Islet of Langerhans (tissue), 1 donor: ENCODE data around the gene NLRC3.

ENCODE experiments used
- FAIRE-seq: peaks from one replicate; lab custom pipeline; 2011; peaks lifted over from hg19 to GRCh38; lab: Jason Lieb, UNC

NLRC3 gene

DNA sequence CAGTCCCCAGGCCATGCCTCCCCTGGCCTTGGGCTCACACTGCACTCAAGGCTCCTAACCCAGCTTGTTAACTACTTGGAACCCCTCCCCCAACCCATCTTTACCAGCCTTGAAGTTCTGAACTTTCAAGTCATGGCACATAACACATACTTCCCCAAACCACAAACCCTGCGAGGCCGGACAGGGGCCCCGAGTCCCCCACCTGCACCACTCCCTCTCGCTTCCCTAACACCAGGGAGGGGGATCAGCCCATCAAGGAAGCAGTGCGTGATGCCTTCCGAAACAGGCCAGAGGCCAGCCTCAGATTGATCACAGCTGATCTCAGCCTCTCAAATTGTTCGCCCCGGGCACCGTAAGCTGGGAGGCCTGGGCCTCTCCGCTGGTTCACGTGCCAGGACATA lies 3.0 kb upstream of the NLRC3 start:
- FAIRE-seq: no peak

DNA sequence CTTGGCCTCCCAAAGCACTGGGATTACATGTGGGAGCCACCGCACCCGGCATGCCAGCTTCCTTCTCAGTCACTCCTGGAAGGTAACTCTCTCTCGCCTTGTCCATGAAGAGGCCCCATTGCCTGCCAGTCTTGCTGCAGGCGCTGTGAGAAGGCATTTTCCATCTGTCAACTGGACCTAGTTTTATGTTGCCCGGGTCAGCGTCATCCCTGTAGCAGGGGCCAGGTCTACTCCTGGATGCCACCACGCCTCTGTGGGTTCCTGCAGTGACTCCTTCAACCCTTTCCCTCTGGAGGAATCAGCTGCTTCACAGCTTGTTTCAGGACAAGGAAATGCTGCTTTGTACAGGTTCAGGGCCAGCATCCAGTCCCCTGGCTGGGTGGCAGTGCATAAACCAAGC lies 2.6 kb upstream of the NLRC3 start:
- FAIRE-seq: no peak

DNA sequence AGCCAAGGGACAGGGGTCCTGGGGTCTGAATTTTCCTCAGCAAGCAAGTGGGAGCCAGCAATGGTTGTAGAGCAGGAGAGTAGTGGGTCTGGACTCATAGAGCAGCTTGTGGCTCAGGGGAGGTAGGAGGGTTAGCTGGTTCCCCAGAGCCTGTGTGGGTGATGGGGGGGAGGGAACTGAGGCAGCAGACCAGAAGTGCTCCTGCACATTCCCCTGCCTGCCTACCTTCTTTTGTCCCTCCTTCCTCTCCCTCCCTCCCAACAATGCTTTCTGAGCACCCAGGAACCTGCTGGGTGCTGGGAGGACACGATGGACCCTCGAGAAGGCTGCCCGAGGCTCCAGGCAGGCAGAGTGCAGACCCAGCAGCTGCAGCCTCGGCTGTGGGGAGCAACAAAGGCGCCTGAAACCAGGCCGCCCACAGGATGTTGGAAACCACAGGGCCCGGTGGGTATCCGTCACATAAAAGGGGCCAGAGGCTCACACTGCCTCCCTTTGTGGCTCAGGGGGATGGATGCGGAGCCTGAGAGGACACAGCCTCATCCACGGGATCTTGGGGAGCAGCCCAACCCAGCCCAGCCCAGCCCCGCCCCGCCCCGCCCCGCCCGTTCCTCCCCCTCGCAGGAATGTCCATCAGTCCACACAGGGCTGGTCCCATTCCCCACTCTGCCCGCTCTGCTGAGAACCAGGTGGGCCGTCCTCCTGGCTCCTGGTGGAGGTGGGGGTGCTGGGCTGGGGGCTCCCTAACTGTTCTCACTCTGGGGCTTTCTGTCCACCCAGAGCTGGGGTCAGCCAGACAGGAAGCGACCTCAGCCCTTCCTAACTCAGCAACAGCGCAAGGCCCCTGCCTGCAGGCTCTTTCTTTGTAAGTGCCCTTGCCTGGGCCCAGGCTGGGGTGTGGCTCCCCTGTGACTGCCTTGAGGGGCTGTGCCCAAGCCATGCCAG lies 1.7 kb upstream of the NLRC3 start:
- FAIRE-seq: no peak

DNA sequence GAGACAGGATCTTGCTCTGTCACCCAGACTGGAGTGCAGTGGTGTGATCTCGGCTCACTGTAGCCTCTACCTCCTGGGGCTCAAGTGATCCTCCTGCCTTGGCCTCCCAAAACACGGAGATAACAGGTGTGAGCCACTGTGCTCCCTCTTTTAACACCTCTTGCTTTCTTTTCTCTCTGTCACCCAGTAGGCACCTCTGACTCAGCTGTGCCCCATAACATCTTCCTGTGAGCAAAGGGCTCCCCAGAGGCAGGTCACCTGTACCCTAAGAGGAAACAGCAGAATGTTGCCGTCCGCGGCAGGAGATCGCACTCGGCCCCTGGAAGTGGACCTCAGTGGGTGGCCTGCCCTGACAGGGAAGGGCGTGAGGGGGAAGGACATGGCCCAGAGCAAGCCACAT lies 918 bp upstream of the NLRC3 start:
- no peak for FAIRE-seq

DNA sequence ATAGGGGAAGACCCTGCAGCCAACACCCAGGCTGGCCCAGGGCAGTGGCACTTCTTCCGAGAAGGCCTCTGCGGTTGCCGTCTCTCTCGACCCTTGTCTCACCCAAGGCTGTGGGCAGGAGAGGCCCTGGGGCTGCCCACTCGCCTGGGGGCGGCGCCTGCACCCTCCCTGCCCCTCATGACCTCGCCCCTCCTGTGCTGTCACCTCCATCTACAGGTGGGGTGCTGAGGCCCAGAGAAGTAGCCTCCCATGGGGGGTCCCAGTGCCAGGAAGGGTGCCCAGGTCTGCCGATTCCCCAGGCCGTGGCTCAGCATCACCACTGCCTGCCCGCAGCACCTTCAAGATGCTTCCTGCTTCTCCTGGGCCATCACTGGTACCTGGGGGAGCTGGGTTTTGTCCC lies 992 bp downstream of the NLRC3 start:
- FAIRE-seq: no peak

DNA sequence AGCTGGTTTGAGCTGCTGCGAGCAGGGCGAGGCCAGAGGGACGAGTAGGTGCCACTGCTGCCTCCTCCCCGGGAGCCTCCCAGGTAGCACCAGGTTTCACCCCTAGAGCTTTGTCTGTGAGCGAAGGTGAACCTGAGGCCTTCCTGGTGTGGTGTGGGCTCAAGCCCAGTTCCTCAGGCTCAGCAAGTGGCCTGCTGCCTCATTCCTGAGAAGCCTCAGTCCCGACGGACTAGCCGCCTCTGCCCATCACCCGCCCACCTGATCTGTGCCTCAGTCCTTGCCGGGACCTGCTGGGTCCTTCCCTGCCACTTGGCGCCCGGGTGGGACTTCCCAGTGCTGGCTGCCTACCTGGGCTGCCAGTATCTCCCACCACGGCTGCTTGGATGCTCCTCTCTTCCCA lies 1.7 kb downstream of the NLRC3 start:
- no peak for FAIRE-seq

DNA sequence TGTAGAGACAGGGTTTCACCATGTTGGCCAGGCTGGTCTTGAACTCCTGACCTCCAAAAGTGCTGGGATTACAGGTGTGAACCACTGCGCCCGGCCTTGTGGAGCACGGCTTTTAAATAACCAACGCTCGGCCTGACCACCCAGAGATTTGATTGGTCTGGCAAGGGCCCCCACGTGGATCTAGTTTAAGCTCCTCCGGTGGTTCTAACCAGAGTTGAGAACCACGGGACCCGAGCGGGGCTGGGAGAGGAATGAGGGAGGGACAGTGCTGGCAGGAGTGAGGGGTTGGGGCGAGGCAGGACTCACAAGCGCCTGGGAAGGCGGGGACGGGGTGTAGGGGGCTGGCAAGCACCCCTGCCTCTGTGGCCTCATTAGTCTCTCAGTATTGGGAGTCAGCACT lies 3.0 kb downstream of the NLRC3 start:
- FAIRE-seq: no peak

DNA sequence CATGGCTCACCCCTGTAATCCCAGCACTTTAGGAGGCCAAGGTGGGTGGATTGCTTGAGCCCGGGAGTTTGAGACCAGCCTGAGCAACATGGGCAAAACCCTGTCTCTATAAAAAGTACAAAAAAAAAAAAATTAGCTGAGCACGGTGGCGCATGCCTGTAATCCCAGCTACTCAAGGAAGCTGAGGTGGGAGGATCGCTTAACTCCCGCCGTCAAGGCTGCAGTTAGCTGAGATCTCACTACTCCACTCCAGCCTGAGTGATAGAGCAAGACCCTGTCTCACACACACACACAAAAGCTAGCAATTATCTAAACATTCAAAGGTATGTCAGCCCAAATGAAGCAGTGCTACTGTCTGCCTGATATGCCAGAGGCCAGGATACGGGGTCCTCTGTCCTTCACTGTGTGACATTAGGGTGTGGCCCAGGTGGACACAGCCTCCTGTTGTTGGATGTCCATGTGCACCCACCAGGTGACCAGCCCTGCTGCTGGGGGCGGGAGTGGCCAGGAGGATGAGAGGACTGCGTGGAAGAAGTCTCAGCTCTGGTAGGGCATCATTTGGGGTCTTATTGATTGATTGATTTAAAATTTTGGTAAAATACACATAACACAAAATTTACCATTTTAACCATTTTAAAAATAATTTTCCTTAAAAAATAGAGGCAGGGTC lies 3.9 kb downstream of the NLRC3 start:
- FAIRE-seq: no peak

DNA sequence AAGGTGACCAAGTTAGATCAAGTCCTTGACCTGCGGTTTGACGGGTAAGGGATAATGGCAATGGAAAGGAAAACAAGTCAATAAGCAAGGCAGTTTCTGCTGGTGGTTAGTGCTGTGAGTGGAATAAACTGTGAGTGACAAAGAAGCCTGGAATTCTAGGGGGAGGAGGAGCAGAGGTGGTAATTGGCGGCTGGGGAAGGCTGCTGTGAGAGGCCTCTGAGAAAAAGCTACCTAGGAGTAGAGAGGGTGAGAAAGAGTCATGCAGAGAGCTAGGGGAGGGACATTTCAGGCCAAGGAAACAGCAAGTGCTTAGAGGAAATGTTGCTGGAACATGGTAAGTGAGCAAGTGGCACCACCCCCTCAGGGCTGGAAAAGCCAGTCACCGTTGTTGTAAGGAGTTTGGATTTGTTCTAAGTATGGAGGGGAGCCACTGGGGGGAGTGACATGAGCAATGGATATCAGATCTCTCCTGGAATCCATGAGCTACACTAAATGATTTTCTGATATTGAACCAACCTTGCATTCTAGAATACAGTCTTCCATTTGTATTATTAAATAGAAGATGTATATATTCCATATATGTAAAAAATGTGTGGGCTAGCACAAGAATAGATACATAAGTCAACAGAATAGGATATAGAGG lies 6.7 kb downstream of the NLRC3 start:
- FAIRE-seq: no peak

DNA sequence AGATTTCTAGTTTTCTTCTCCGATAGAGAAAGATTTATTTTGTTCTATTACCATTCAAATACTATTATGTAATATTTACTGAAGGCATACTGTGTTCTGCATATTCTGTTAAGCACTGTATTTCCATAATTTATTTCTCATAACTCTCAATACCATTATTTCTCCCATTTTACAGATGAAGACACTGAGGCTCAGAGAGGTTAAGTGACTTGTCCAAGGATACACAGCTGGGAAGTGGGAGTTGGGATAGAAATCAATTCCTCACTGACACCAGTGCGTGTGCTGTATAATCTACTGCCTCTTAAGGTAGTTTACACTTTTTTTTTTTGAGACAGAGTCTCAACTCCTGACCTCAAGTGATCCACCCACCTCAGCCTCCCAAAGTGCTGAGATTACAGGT lies 7.4 kb downstream of the NLRC3 start:
- no peak for FAIRE-seq

DNA sequence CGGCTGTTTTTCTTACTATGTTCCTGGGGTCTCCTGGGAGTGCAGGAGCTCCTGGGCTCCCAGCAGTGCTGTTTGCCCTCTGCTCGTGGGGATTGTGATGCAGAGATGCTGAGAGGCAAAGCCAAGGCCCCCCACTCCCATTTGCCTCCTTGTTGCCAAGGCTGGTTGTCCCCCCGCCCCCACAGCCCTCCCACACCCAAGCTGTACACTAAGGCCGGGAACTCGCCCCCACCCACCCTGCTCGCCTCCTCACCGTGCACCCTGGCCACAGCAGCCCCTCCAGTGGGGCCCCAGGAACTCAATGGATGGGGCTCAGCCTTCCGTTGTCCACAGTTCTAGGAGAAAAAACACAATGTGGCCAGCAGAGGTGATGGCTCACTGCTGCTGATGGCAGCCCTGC lies 10.2 kb downstream of the NLRC3 start:
- FAIRE-seq: no peak

DNA sequence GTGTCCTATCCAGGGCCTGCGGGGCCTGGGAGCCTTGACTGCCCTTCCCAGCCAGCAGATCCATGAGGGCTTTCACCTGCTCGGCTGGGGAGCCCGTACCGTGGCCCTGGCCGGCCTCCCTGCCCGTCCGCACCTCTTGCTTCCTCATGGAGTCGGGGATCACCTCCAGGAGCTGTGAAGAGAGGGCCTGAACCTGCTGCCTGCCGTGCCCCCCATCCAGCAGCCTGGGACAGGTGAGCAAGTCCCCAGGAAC lies 12.4 kb downstream of the NLRC3 start:
- no peak for FAIRE-seq

DNA sequence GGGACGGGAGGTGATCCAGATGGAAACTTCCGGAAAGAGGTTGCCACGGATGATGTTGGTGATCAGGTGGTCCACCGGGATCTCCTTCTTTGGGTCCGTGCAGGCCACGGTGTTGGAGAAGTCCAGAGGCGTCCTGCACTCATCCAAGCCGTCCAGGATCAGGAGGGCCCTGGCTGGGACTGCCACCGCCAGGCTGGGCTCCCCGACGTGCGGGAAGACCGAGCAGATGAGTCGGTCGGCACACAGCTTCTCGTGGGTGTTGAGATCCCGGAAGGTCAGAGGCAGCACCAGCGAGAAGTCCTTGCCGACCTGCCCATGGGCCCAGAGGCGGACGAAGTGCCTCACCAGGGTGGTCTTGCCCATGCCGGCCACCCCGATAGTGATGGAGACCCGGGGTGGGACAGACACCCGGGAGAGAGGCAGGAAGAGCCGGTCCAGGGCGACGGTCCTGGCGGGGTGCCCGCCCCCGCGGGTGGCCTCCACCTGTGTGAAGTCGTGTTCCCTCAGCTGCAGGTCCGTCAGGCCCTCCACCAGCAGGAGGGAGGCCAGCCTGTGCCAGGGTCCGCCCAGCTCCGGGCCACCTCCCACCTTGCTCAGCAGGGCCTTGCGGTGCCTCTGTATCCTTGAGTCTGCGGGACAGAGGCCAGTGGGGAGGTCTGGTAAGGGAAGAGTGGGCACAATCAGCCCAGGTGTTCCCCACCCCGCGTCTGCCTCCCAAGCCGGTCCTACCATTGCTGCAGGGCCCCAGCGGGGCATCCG lies 12.9 kb downstream of the NLRC3 start:
- FAIRE-seq: no peak

DNA sequence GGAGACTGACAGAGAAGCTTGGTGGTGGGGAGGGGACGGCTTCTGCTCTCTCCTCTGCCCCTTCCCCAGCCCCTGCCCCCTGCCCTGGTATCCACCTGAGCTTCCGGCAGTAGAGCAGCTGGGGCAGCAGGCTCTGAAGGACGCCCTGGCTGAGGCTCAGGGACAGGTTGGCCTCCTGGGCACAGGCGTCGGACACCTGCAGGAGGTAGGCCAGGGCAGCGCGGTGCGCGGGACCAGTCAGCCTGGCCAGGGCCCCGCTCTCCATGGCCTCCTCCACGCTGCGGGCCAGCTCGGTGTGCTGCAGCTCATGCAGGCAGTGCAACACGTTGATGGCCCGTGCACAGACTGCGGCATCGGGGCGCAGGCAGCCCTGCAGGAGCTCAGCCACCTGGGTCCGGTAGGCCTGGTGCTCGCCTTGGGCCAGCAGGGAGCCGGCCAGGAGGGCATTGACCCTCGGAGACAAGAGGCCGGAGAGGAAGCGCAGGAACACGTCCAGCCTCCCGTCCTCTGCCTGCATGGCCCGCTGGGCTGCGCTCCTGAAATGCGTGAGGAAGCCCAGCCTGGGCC lies 14.2 kb downstream of the NLRC3 start:
- no peak for FAIRE-seq

DNA sequence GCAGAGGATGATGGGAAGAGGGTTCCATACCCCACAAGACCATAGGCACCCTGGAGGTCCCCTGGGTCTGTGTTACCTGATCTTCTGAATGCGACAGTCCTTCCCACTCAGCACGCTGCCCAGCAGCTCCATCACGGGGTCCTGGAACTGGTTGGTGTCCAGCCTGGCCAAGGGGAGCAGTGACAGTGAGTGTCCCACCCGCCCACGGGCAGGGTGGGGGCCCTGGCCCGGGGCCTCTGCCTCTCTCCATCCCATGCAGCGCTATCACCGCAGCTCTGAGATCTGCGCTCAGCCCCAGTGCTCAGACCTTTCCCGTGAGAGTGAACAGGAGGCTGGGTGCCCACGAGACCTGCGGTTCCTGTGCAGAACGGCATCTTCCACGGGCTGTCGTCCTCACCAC lies 15.6 kb downstream of the NLRC3 start:
- no peak for FAIRE-seq

DNA sequence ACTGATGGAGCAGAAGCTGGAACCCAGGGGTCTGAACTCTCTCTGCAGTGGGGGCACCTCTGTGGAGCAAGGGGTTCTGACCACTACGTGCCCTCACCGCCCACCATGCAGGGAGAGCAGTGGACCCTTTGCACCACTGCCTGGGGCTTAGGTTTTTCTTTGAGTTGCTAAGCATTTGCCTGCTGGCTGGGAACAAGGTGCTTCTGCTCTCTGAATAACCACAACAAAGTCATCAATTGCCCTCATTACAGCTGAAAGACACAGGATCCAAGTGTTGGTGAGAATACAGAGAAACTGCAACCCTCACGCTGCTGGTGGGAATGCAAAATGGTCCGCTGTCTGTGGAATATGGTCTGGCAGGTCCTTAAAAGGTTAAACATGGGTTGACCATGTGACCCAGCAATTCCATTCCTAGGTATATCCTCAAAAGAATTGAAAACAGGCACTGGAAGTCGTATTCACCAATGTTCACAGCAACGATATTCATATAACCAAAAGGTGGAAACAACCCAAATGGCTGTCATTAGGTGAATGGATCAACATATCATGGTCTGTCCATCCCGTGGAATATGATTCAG lies 22.8 kb downstream of the NLRC3 start:
- no peak for FAIRE-seq

DNA sequence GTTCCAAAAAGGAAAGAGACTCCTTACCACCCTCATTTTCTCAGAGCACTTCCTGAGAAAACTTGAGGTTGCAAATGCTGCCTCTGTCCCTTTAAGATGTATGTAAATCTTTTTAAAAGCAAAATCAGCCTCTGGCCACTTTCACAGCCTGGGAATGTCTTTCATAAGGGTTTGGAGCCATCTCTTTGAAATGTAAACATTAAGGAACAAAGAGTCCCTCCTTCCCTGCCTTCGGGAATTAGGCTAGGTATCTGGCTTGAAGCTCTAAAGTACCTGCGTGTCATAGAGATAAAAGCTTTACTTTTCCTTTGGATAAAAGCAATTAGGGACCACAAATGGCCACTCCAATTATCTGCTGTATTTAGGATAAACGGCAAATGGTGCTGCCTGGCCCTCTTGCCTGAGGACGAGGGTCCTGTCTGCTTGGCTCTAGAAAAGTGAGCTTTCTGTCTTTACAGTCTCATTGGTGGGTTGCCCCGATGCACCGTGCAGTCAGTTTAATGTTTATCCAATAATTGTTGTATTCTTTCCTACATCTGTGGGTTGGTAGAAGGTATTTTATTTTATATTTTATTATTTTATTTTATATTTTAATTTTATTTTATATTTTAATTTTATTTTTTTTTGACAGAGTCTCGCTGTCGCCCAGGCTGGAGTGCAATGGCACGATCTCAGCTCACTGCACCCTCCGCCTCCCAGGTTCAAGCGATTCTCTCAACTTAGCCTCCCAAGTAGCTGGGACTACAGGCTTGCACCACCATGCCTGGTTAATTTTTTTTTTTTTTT lies 23.9 kb downstream of the NLRC3 start:
- no peak for FAIRE-seq

DNA sequence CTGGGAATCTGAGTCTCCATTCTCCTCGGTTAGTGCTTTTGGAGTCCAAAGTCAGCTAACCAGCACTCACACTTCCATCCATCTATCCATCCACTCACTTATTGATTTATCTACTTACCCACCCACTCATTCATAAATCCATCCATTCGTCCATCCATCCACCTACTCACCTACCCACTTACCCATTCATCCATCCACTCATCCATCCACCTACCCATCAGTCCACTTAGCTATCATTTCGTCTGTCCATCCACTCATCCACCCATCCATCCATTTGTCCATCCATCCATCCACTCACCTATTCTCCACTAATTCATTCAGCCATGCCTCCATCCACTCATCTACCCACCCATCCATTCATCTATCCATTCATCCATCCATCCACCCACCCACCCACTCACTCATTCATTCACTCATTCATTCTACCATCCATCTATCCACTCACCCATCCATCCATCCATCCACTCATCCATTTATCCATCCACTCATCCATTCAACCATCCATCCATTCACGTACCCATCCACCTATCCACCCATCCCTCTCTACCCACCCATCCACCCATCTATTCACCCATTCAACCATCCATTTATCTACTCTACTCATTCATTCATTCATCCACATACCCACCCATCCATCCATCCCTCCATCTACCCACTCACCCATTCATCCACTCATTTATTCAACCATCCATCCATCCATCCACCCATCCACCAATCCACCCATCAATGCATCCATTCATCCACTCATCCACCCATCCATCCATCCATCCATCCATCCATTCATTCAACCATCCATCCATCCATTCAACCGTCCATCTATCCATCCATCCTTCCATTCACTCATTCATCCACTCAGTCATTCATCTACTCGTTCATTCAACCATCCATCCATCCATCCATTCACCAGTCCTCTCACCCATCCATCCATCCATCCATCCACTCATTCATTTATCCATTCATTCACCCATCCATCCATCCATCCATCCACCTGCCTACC lies 26.1 kb downstream of the NLRC3 start:
- no peak for FAIRE-seq

DNA sequence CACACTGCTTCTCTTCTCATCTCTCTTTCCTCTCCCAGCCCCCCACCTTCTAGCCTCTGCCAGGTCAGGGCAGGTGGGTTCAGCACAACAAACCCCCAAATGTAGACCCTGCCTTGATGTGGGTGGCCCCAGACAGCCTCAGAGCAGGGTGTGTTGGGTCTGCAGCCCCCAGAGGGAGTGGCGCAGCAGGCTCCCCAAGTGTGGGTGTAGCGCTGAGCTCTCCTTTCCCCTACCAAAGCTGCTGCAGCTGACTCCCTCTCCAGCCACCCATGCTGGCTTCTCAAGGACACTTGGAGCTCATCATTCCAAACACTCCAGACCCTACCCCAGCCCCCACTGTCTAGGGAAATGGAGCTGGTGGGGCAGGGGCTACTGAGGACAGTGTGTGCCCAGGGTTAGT lies 27.3 kb downstream of the NLRC3 start:
- FAIRE-seq: no peak

DNA sequence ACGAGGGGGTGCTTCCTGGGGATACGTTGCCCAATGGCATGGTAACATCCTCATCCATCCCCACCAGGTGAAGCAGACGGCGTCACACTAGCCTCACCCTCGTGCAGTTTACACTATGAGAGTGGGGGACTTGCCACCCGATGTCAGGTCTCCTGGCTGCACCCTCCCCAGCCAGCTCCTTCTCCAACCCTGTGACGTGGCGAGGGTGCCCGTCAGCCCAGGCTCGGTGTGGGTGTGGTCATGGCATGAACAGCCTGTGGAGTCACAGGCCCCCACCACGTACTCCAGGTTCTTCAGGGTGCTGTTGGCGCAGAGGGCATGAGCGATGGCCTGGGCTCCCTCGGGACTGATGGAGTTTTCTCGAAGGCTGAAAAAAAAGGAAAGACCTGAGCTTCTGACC lies 28.3 kb downstream of the NLRC3 start:
- no peak for FAIRE-seq
